K562 (cell line): Measurements from ENCODE around the gene CBX8. TPM values are rescaled to one million over a fixed set of nuclear protein-coding genes. Genes with fewer than 3 reads are reported as not detected.
A peak's percentile ranks its signal among the peaks of the same experiment; 100 is the strongest.

Source experiments
- ATAC-seq: fragments of 200-7000 bp; cut with Tn5 transposase; 3 replicates; pipeline ENCODE4 v1.9.1; 2020; ENCODE audit warnings: moderate library complexity
- BruUV-seq: library from RNA; stranded (reverse); fragments of 400-500 nt; replicated peaks from 2 replicates; lab custom pipeline; 2021; lab: Mats Ljungman, UMichigan
- CTCF ChIA-PET: fragments of 300-600 bp; formaldehyde crosslinking; extraction: SDS; loops from one replicate; lab custom pipeline; 2021; ENCODE audit warnings: low intra/inter-chr PET ratio; lab: Yijun Ruan, JAX
- POLR2A ChIA-PET: fragments of 300-600, 350-650 bp; sonication (Branson Sonifier 250); formaldehyde crosslinking; extraction: SDS; loops from one replicate; lab custom pipeline; 2021; ENCODE audit warnings: antibody characterized with exemption, inconsistent platforms; lab: Yijun Ruan, JAX
- DNase-seq, 4 experiments: peaks; one replicate each; pipeline versions ENCODE4 v3.0.0 to v3.0.0-alpha.2; 2011 to 2018; ENCODE audit warnings: low spot score in 3 of 4, mixed read lengths in 3 of 4; ENCODE audit errors: extremely low read depth in 1 of 4
- FAIRE-seq: peaks from 2 replicates; lab custom pipeline; 2011; peaks lifted over from hg19 to GRCh38; lab: Jason Lieb, UNC
- H2AFZ ChIP-seq: 2 replicates; pipeline ENCODE4 v1.6.0; 2011; ENCODE audit warnings: low read depth, low read length, control low read depth, inconsistent platforms
- H3K27ac ChIP-seq: fragments of 200-600 bp; 3 replicates; pipeline ENCODE4 v1.8.0; 2011; ENCODE audit warnings: low read depth, mild to moderate bottlenecking, control low read depth, inconsistent platforms, low read length, moderate library complexity, mixed read lengths; ENCODE audit errors: extremely low read depth
- H3K27me3 ChIP-seq, 2 experiments: fragments of 300-600 bp in 1 of 2; 2 replicates in 1 of 2; 3 replicates in 1 of 2; pipeline versions ENCODE4 v1.6.0 to v1.8.0; 2011; ENCODE audit warnings: inconsistent platforms in 2 of 2, low read length in 2 of 2, mild to moderate bottlenecking in 1 of 2, mixed read lengths in 1 of 2, moderate library complexity in 1 of 2; ENCODE audit not compliant: control insufficient read depth in 2 of 2, insufficient read depth in 2 of 2
- H3K36me3 ChIP-seq: fragments of 300-600 bp; 3 replicates; pipeline ENCODE4 v1.8.0; 2011; ENCODE audit warnings: mild to moderate bottlenecking, low read length, inconsistent platforms; ENCODE audit not compliant: control insufficient read depth, insufficient read depth
- H3K4me1 ChIP-seq, 2 experiments: fragments of 200-600 bp in 1 of 2; replicated peaks in 1 of 2; 2 replicates in 1 of 2; 3 replicates in 1 of 2; pipeline versions ENCODE4 v1.5.1 to v1.8.0; 2011; ENCODE audit warnings: inconsistent platforms in 2 of 2, low read length in 2 of 2, mild to moderate bottlenecking in 1 of 2, mixed read lengths in 1 of 2, moderate library complexity in 1 of 2; ENCODE audit not compliant: control insufficient read depth in 2 of 2, insufficient read depth in 2 of 2
- H3K4me2 ChIP-seq: 2 replicates; pipeline ENCODE4 v1.6.1; 2011; ENCODE audit warnings: low read length, control low read depth, inconsistent platforms, mixed read lengths; ENCODE audit not compliant: insufficient read depth
- H3K4me3 ChIP-seq: fragments of 200-600 bp; sonication (generic), shearing (Covaris generic); 2 replicates; pipeline ENCODE4 v1.5.1; 2016; ENCODE audit warnings: control low read depth, inconsistent platforms
- H3K79me2 ChIP-seq: fragments of 200-600 bp; 3 replicates; pipeline ENCODE4 v1.8.0; 2011; ENCODE audit warnings: low read length, inconsistent platforms; ENCODE audit not compliant: control insufficient read depth, insufficient read depth
- H3K9ac ChIP-seq, 2 experiments: 2 replicates each; pipeline versions ENCODE4 v1.6.0 to v1.6.1; 2011; ENCODE audit warnings: low read depth in 2 of 2, low read length in 2 of 2, control low read depth in 1 of 2, inconsistent platforms in 1 of 2, mild to moderate bottlenecking in 1 of 2, mixed read lengths in 1 of 2; ENCODE audit not compliant: insufficient read depth in 1 of 2
- H3K9me1 ChIP-seq: one replicate; pipeline ENCODE4 v1.6.0; 2011; ENCODE audit warnings: inconsistent platforms, mild to moderate bottlenecking, low read length, moderate library complexity; ENCODE audit not compliant: control insufficient read depth, insufficient read depth
- H3K9me3 ChIP-seq: replicated peaks from 2 replicates; pipeline ENCODE4 v1.5.1; 2011; ENCODE audit warnings: low read depth, low read length, inconsistent platforms; ENCODE audit not compliant: control insufficient read depth, insufficient read depth
- H4K20me1 ChIP-seq: replicated peaks from 2 replicates; pipeline ENCODE4 v1.6.1; 2011; ENCODE audit warnings: low read length, inconsistent platforms, mixed read lengths; ENCODE audit not compliant: control insufficient read depth, insufficient read depth
- CTCF ChIP-seq, 3 experiments: IDR thresholded peaks in 2 of 3; conservative IDR thresholded peaks in 1 of 3; 2 replicates each; pipeline ENCODE4 v1.5.1; 2011 to 2012; ENCODE audit warnings: low read length in 3 of 3, mild to moderate bottlenecking in 3 of 3, control low read depth in 2 of 3, improper control_type of control experiment in 1 of 3, inconsistent platforms in 1 of 3, low read depth in 1 of 3, mixed read lengths in 1 of 3, moderate library complexity in 1 of 3; ENCODE audit not compliant: insufficient read depth in 2 of 3
- ELF1 ChIP-seq: fragments of 200-800 bp; sonication (Bioruptor generic); IDR thresholded peaks from 2 replicates; pipeline ENCODE4 v1.6.1; 2016; ENCODE audit warnings: missing genetic modification characterization, missing compliant biosample characterization
- ETV6 ChIP-seq, 3 experiments: fragments of 150-350 bp in 1 of 3; sonication (generic) in 1 of 3; formaldehyde crosslinking in 1 of 3; IDR thresholded peaks; 2 replicates each; pipeline versions ENCODE4 v1.6.1 to v1.8.0; 2014 to 2022; ENCODE audit warnings: borderline replicate concordance in 2 of 3, low read depth in 2 of 3, antibody characterized with exemption in 1 of 3, low read length in 1 of 3, mild to moderate bottlenecking in 1 of 3, missing genetic modification reagents in 1 of 3
- ILF3 ChIP-seq: fragments of 450-650 bp; IDR thresholded peaks from 2 replicates; pipeline ENCODE4 v1.6.1; 2018; ENCODE audit warnings: antibody characterized with exemption, mild to moderate bottlenecking, moderate library complexity, borderline replicate concordance
- KHSRP ChIP-seq: fragments of 450-650 bp; IDR thresholded peaks from 2 replicates; pipeline ENCODE4 v1.6.1; 2017
- MYBL2 ChIP-seq, 2 experiments: fragments of 450-650 bp in 1 of 2; sonication (generic) in 1 of 2; formaldehyde crosslinking in 1 of 2; IDR thresholded peaks; 2 replicates each; pipeline versions ENCODE4 v1.6.1 to v1.8.1; 2017 to 2022; ENCODE audit warnings: borderline replicate concordance in 1 of 2, inconsistent platforms in 1 of 2, low read depth in 1 of 2, mild to moderate bottlenecking in 1 of 2, missing genetic modification reagents in 1 of 2, moderate library complexity in 1 of 2
- POLR2G ChIP-seq: fragments of 200-400 bp; formaldehyde crosslinking; IDR thresholded peaks from 2 replicates; pipeline ENCODE4 v1.6.1; 2017; ENCODE audit warnings: low read depth, mild to moderate bottlenecking, antibody characterized with exemption, low read length, moderate library complexity
- RBFOX2 ChIP-seq: fragments of 200-400 bp; formaldehyde crosslinking; IDR thresholded peaks from 2 replicates; pipeline ENCODE4 v1.6.1; 2017; ENCODE audit warnings: low read depth, mild to moderate bottlenecking, low read length, moderate library complexity
- SIX5 ChIP-seq, 2 experiments: IDR thresholded peaks; 2 replicates each; pipeline ENCODE4 v1.6.1; 2011; ENCODE audit warnings: low read length in 2 of 2, borderline replicate concordance in 1 of 2, low read depth in 1 of 2, mild to moderate bottlenecking in 1 of 2, moderate library complexity in 1 of 2; ENCODE audit not compliant: insufficient read depth in 1 of 2
- TOE1 ChIP-seq, 2 experiments: fragments of 450-650 bp in 1 of 2; sonication (generic) in 1 of 2; formaldehyde crosslinking in 1 of 2; IDR thresholded peaks; 2 replicates each; pipeline versions ENCODE4 v1.7.1 to v1.8.0; 2016 to 2022; ENCODE audit warnings: borderline replicate concordance in 2 of 2, mild to moderate bottlenecking in 2 of 2, antibody characterized with exemption in 1 of 2, inconsistent platforms in 1 of 2, low read depth in 1 of 2, missing genetic modification reagents in 1 of 2, moderate library complexity in 1 of 2
- ZBTB12 ChIP-seq: fragments of 250-450 bp; sonication (Bioruptor Pico); IDR thresholded peaks from 2 replicates; pipeline ENCODE4 v1.4.0; 2020
- ZFP30 ChIP-seq: fragments of 250-450 bp; sonication (Bioruptor Pico); IDR thresholded peaks from 2 replicates; pipeline ENCODE4 v1.8.0; 2022; ENCODE audit warnings: moderate library complexity, mild to moderate bottlenecking, inconsistent platforms, borderline replicate concordance
- ZNF12 ChIP-seq: sonication (generic); formaldehyde crosslinking; IDR thresholded peaks from 2 replicates; pipeline ENCODE4 v1.4.0; 2020; ENCODE audit warnings: mild to moderate bottlenecking, missing genetic modification reagents
- ZNF217 ChIP-seq: sonication (generic); formaldehyde crosslinking; IDR thresholded peaks from 2 replicates; pipeline ENCODE4 v1.8.0; 2022; ENCODE audit warnings: mild to moderate bottlenecking, missing genetic modification reagents
- ZNF263 ChIP-seq: sonication (generic); formaldehyde crosslinking; IDR thresholded peaks from 2 replicates; pipeline ENCODE4 v1.8.0; 2022; ENCODE audit warnings: mild to moderate bottlenecking, missing genetic modification reagents, borderline replicate concordance
- WGBS: fragments of 100-300 bp; shearing (Covaris generic); methylation state at CpG from one replicate; pipeline ENCODE4 v1.1.6; 2016; ENCODE audit warnings: low coverage, mixed read lengths; ENCODE audit not compliant: insufficient coverage; ENCODE audit errors: missing lambda C conversion rate; 5-methylcytosine and 5-hydroxymethylcytosine counted together
- in situ Hi-C: fragments of 300-500 bp; cut with MboI; formaldehyde crosslinking; loops from 4 replicates; pipeline ENCODE4 v1.15.0; 2018; ENCODE audit warnings: inconsistent platforms, mixed read lengths
- intact Hi-C: fragments of 100-400 bp; cut with micrococcal nuclease; formaldehyde crosslinking; loops from 2 replicates; pipeline ENCODE4 v1.14.2; 2022
- polyA plus RNA-seq, 8 experiments: library from polyadenylated mRNA; depleted of rRNA in 4 of 8; stranded (reverse) in 5 of 8; unstranded in 3 of 8; fragments of >200 nt; fragmentation: Nextera tagmentation in 2 of 8; fragmentation: Illumina TruSeq in 1 of 8; extraction: Ambion mirVana in 2 of 8; extraction: Trizol in 1 of 8; gene quantifications; 2 replicates each; pipeline versions ENCODE4 v1.2.1 to v1.2.3, GENCODE V29; 2011 to 2014; ENCODE audit warnings: inconsistent platforms in 1 of 8, missing spikeins in 1 of 8
- total RNA-seq, 7 experiments: library from RNA; depleted of rRNA in 6 of 7; stranded (reverse); fragments of >200 nt in 6 of 7; fragmentation: Illumina TruSeq in 2 of 7; extraction: Trizol in 2 of 7; gene quantifications; 2 replicates each; pipeline versions ENCODE4 v1.2.1 to v1.2.3, GENCODE V29; 2011 to 2021; ENCODE audit warnings: low replicate concordance in 1 of 7

The CBX8 gene
- total and polyA plus RNA-seq, 9 of the 15 experiments (the other 6 are each of a cell fraction or from before 2014, with no cell fraction given), result 0.08 to 11.9 (median 2.6) TPM

GRCh38 chr17:79835470-79835899 lies 38.6 kb upstream of the CBX8 start:
- H3K36me3 ChIP-seq, result peaks cover 38% of the 10 kb centered on the region; the same call in 1 of the 3 replicates
- peaks cover 4% of the 10 kb centered on the region for H3K9me1 ChIP-seq
- ChIA-PET POLR2A (interaction anchor here (0.5 to 17.8 kb wide), 25 partner anchors 10 to 332 kb away, joined by 3 to 386 read pairs (median 4); partner anchors contain the start of gene CBX8), CTCF (interaction anchor here (0.6 to 2.2 kb wide), 6 partner anchors 28 to 94 kb away, joined by 4 to 18 read pairs (median 4); partner anchors contain the start of gene CBX8)
- peaks cover 76% of the 10 kb centered on the region for H3K79me2 ChIP-seq
- H3K9ac ChIP-seq, result peak overlapping the region; percentile 55 to 79
- peak overlapping the region; percentile 32 for H3K4me3 ChIP-seq
- H3K4me1 ChIP-seq, result peaks cover 46 to 87% of the 10 kb centered on the region in 2 experiments
- DNase-seq, result peak in 2 of 4 experiments; percentile 36 to 43
- H3K4me2 ChIP-seq, result peak overlapping the region; percentile 88
- BruUV-seq, result no TSS peak
- no peak overlapping the region for H2AFZ ChIP-seq
- peak overlapping the region; percentile 77 for H3K27ac ChIP-seq
- H4K20me1 ChIP-seq, result peaks cover 21% of the 10 kb centered on the region
- no peaks in the 10 kb centered on the region for H3K27me3 ChIP-seq
- intact Hi-C loops, result loop anchor here (5.0 to 10.0 kb wide), 2 partner anchors 38 to 91 kb away; partner anchors contain the start of gene CBX8
- H3K9me3 ChIP-seq, result no peaks in the 10 kb centered on the region
- in situ Hi-C loops, result loop anchor here (5.0 kb wide), 1 partner anchor 33 kb away; no protein-coding TSS in a partner anchor
- FAIRE-seq, result no peak
- WGBS, result 48% methylated on average over 11 of the region's 13 CpGs
- no peak for ATAC-seq
- TF ChIP-seq CTCF (IDR thresholded peaks at IDR 0.05 in 2 of 3, conservative IDR thresholded peaks at IDR 0.05 in 1 of 3; ENCODE audit: insufficient read depth in 2 of 3, low read depth in 1 of 3, low read length in 3 of 3) (peak in 2 of 3 experiments; percentile 16 to 25; a peak in 2 of 6 replicates), ZNF263 (CRISPR knock-in tag) (no peak), TOE1 (IDR thresholded peaks at IDR 0.05; ENCODE audit: borderline replicate concordance) (no peak), TOE1 (CRISPR knock-in tag; IDR thresholded peaks at IDR 0.05; ENCODE audit: borderline replicate concordance, low read depth) (no peak), ETV6 (IDR thresholded peaks at IDR 0.05; ENCODE audit: borderline replicate concordance in 1 of 2, low read depth in 2 of 2, low read length in 1 of 2) (no peak), ETV6 (CRISPR knock-in tag; IDR thresholded peaks at IDR 0.05; ENCODE audit: borderline replicate concordance) (no peak), MYBL2 (IDR thresholded peaks at IDR 0.05; ENCODE audit: low read depth) (no peak), MYBL2 (CRISPR knock-in tag; IDR thresholded peaks at IDR 0.05; ENCODE audit: borderline replicate concordance) (no peak), ELF1 (tag) (no peak), ZFP30 (CRISPR knock-in tag) (no peak), KHSRP (no peak), ZNF217 (CRISPR knock-in tag) (no peak), ZBTB12 (no peak), SIX5 (IDR thresholded peaks at IDR 0.05; ENCODE audit: borderline replicate concordance in 1 of 2, insufficient read depth in 1 of 2, low read depth in 1 of 2, low read length in 2 of 2) (no peak), RBFOX2 (peak; percentile 61), ZNF12 (CRISPR knock-in tag) (no peak), ILF3 (no peak), POLR2G (peak; percentile 79)
